ENCODE measurements around the gene FERMT1.

DNA sequence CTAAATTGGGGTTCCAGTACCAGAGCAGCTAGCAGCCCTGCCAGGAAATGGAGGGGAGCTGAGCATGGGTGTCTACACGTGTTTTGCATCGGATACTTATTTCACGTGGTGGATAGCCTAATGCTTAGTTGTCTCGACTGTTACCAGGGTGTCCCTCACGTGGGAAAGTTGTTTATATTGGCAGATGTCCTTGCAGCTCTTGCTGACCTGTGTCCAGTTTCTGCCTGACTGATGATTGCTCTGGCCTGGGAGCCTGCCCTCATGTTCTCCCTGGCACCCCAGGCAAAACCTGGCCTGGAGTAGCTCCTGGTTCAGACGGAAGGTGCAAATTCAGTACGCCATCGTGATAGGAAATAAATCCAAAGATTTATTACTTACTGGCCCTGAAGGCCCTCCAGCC is 11.8 kb upstream of the FERMT1 start:
- TF ChIP-seq, protein P1, sequence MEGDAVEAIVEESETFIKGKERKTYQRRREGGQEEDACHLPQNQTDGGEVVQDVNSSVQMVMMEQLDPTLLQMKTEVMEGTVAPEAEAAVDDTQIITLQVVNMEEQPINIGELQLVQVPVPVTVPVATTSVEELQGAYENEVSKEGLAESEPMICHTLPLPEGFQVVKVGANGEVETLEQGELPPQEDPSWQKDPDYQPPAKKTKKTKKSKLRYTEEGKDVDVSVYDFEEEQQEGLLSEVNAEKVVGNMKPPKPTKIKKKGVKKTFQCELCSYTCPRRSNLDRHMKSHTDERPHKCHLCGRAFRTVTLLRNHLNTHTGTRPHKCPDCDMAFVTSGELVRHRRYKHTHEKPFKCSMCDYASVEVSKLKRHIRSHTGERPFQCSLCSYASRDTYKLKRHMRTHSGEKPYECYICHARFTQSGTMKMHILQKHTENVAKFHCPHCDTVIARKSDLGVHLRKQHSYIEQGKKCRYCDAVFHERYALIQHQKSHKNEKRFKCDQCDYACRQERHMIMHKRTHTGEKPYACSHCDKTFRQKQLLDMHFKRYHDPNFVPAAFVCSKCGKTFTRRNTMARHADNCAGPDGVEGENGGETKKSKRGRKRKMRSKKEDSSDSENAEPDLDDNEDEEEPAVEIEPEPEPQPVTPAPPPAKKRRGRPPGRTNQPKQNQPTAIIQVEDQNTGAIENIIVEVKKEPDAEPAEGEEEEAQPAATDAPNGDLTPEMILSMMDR (IDR thresholded peaks at IDR 0.05), result no peak
- TF ChIP-seq POLR2A (IDR thresholded peaks at IDR 0.05), result no peak

Data from adrenal gland (tissue), 5 donors.